Loucy (cell line): Measurements from ENCODE around the gene TRAPPC3L.

Source experiments
- H2AFZ ChIP-seq: fragments of 200-600 bp; sonication (generic); 2 replicates; pipeline ENCODE4 v1.6.0; 2016; ENCODE audit warnings: antibody characterized with exemption, mild to moderate bottlenecking, low read length, moderate library complexity
- H3F3A ChIP-seq: fragments of 200-600 bp; 2 replicates; pipeline ENCODE4 v1.6.0; 2016; ENCODE audit warnings: antibody characterized with exemption, low read depth, mild to moderate bottlenecking
- H3K27me3 ChIP-seq: fragments of 200-600 bp; sonication (generic); 2 replicates; pipeline ENCODE4 v1.6.1; 2014; ENCODE audit warnings: low read length, mild to moderate bottlenecking; ENCODE audit not compliant: insufficient read depth, poor library complexity, severe bottlenecking
- H3K36me3 ChIP-seq: fragments of 200-600 bp; sonication (generic); 2 replicates; pipeline ENCODE4 v1.6.1; 2016; ENCODE audit warnings: low read length; ENCODE audit not compliant: insufficient read depth
- H3K4me1 ChIP-seq: fragments of 200-600 bp; sonication (generic); 2 replicates; pipeline ENCODE4 v1.5.1; 2014; ENCODE audit warnings: low read length, mild to moderate bottlenecking; ENCODE audit not compliant: insufficient read depth, poor library complexity, severe bottlenecking
- H3K4me2 ChIP-seq: fragments of 200-600 bp; sonication (generic); 2 replicates; pipeline ENCODE4 v1.6.0; 2014; ENCODE audit warnings: antibody characterized with exemption, low read length, low read depth, mild to moderate bottlenecking; ENCODE audit not compliant: poor library complexity, severe bottlenecking
- H3K4me3 ChIP-seq: fragments of 200-600 bp; sonication (generic); 2 replicates; pipeline ENCODE4 v1.5.1; 2014; ENCODE audit warnings: low read length, mild to moderate bottlenecking, mixed read lengths; ENCODE audit not compliant: poor library complexity, severe bottlenecking
- H3K79me2 ChIP-seq: fragments of 200-600 bp; sonication (generic); 2 replicates; pipeline ENCODE4 v1.6.1; 2014; ENCODE audit warnings: low read length; ENCODE audit not compliant: insufficient read depth
- H3K9ac ChIP-seq: fragments of 200-600 bp; sonication (generic); 2 replicates; pipeline ENCODE4 v1.6.0; 2014; ENCODE audit warnings: mild to moderate bottlenecking, low read depth, low read length, moderate library complexity; ENCODE audit not compliant: poor library complexity, severe bottlenecking
- H3K9me2 ChIP-seq: fragments of 200-600 bp; sonication (generic); replicated peaks from 2 replicates; pipeline ENCODE4 v1.6.1; 2016; ENCODE audit warnings: low read depth, low read length, mixed read lengths
- H3K9me3 ChIP-seq: fragments of 200-600 bp; sonication (generic); 2 replicates; pipeline ENCODE4 v1.6.1; 2014; ENCODE audit warnings: mild to moderate bottlenecking, antibody characterized with exemption, low read length, low read depth; ENCODE audit not compliant: insufficient read depth
- H4K20me1 ChIP-seq: fragments of 200-600 bp; sonication (generic); 2 replicates; pipeline ENCODE4 v1.6.0; 2014; ENCODE audit warnings: antibody characterized with exemption, low read length, mild to moderate bottlenecking; ENCODE audit not compliant: insufficient read depth, poor library complexity, severe bottlenecking
- EZH2phosphoT487 ChIP-seq: fragments of 200-600 bp; IDR thresholded peaks from 2 replicates; pipeline ENCODE4 v1.6.1; 2018; ENCODE audit warnings: antibody characterized with exemption, mild to moderate bottlenecking, moderate library complexity, borderline replicate concordance
- TF ChIP-seq, protein P1 (sequence below): fragments of 200-600 bp; sonication (generic); conservative IDR thresholded peaks from 2 replicates; pipeline ENCODE4 v1.5.1; 2014; ENCODE audit warnings: mild to moderate bottlenecking, antibody characterized with exemption, low read length

The TRAPPC3L gene

DNA sequence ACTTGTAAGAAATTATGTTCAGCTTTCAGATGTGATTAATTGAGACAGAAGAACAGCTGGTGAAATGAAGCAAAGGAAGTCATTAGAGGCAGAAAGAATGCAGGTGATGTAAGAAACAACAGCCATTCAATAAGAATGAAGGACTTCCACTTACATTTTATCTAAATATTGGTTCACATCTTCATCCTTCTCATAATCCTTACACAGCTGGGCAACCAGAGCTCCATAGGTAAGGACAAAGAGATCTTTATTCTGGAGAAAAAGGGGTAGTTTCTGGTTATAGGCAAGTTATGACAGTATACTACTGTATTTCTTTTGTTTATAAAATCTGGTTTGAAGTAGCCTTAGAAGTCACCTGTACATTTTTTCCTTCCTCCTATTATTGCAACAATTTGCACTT is 2.3 kb downstream of the TRAPPC3L start:
- Histone ChIP-seq H2AFZ (no peak overlapping the region), H3K4me2 (no peak overlapping the region), H3K9me2 (no peaks in the 10 kb centered on the region), H3K4me3 (no peak overlapping the region), H3F3A (no peaks in the 10 kb centered on the region), H3K9me3 (no peaks in the 10 kb centered on the region), H3K79me2 (no peaks in the 10 kb centered on the region), H3K36me3 (no peaks in the 10 kb centered on the region), H3K9ac (no peak overlapping the region), H3K4me1 (no peaks in the 10 kb centered on the region), H3K27me3 (no peaks in the 10 kb centered on the region), H4K20me1 (no peaks in the 10 kb centered on the region)
- no peak for TF ChIP-seq EZH2phosphoT487
- TF ChIP-seq, protein P1, sequence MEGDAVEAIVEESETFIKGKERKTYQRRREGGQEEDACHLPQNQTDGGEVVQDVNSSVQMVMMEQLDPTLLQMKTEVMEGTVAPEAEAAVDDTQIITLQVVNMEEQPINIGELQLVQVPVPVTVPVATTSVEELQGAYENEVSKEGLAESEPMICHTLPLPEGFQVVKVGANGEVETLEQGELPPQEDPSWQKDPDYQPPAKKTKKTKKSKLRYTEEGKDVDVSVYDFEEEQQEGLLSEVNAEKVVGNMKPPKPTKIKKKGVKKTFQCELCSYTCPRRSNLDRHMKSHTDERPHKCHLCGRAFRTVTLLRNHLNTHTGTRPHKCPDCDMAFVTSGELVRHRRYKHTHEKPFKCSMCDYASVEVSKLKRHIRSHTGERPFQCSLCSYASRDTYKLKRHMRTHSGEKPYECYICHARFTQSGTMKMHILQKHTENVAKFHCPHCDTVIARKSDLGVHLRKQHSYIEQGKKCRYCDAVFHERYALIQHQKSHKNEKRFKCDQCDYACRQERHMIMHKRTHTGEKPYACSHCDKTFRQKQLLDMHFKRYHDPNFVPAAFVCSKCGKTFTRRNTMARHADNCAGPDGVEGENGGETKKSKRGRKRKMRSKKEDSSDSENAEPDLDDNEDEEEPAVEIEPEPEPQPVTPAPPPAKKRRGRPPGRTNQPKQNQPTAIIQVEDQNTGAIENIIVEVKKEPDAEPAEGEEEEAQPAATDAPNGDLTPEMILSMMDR = no peak

DNA sequence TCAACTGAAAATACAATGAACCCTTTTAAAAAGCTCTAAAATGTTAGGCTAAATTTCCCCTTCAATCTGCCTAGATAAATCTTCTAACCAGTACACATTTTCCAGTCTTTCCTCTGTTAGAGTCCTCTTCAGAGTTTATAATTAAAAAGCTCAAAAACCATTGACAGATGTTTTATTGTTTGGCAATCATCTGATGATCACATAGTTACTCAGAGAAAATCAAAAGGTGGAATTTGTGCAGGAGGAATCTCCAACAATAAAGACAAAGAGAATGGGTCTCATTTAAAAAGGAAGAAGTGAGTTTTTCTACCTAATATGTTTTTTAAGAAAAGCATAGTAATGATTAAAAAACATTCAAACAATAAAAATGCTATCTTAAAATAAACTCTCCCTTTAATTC is 3.1 kb downstream of the TRAPPC3L start:
- Histone ChIP-seq H3K4me3 (no peak overlapping the region), H3K9me2 (no peaks in the 10 kb centered on the region)

DNA sequence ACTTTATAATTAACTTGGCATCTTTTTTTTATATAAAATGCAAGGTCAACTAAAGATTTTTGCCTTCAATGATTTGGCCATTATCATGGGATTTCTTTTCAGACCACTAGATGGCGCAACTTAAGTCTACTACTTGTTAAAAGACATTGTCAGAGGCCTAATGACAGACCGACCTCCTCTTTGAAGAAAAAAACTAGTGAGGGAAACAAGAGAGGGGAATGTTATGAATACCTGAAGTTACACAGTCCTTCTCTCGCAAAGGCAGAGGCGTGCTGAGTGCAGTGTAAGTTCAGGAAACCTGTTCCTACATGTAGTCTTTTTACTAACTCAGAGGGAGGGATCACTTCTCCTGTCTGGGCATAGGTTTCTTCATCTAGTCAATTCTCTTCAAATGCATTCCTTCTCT is 9.3 kb downstream of the TRAPPC3L start:
- peak overlapping the region; percentile 72 for H2AFZ ChIP-seq
- H3K4me3 ChIP-seq = no peak overlapping the region
- no peaks in the 10 kb centered on the region for H3K36me3 ChIP-seq
- no peak overlapping the region for H3K9ac ChIP-seq
- no peak for TF ChIP-seq EZH2phosphoT487
- TF ChIP-seq, protein P1 = peak; percentile 78
- no peaks in the 10 kb centered on the region for H4K20me1 ChIP-seq
- no peaks in the 10 kb centered on the region for H3K79me2 ChIP-seq
- no peaks in the 10 kb centered on the region for H3K27me3 ChIP-seq
- H3K9me2 ChIP-seq = no peaks in the 10 kb centered on the region
- H3F3A ChIP-seq = no peaks in the 10 kb centered on the region
- H3K4me2 ChIP-seq = no peak overlapping the region
- no peaks in the 10 kb centered on the region for H3K9me3 ChIP-seq
- no peaks in the 10 kb centered on the region for H3K4me1 ChIP-seq

More for the DNA sequence above, 3.1 kb downstream of the TRAPPC3L start:
- no peak overlapping the region for H3K4me2 ChIP-seq
- H3K79me2 ChIP-seq = no peaks in the 10 kb centered on the region
- H3K9ac ChIP-seq = no peak overlapping the region
- no peaks in the 10 kb centered on the region for H4K20me1 ChIP-seq
- H3F3A ChIP-seq = no peaks in the 10 kb centered on the region
- H2AFZ ChIP-seq = no peak overlapping the region
- TF ChIP-seq EZH2phosphoT487 = no peak
- TF ChIP-seq, protein P1 = no peak
- no peaks in the 10 kb centered on the region for H3K9me3 ChIP-seq
- H3K36me3 ChIP-seq = no peaks in the 10 kb centered on the region
- no peaks in the 10 kb centered on the region for H3K4me1 ChIP-seq
- H3K27me3 ChIP-seq = no peaks in the 10 kb centered on the region
